OCI-LY7 (cell line): Measurements from ENCODE around the gene FBLN1. TPM values are rescaled to one million over a fixed set of nuclear protein-coding genes. Genes with fewer than 3 reads are reported as not detected.
"Not testable (repeated sequence)": the region's sequence is repeated elsewhere in the genome, so short reads cannot be mapped to it uniquely, and the experiment has no call there.

Source experiments
- BruUV-seq: library from RNA; stranded (reverse); fragments of 400-500 nt; replicated peaks from 2 replicates; lab custom pipeline; 2021; lab: Mats Ljungman, UMichigan
- CTCF ChIA-PET: fragments of 300-600 bp; sonication (Branson Sonifier 250); formaldehyde crosslinking; loops from one replicate; lab custom pipeline; 2022; ENCODE audit warnings: antibody characterized with exemption; ENCODE audit not compliant: unreplicated experiment; lab: Charles Lee
- POLR2A ChIA-PET: fragments of 300-600 bp; sonication (Branson Sonifier 250); formaldehyde crosslinking; loops from one replicate; lab custom pipeline; 2022; ENCODE audit warnings: antibody characterized with exemption; lab: Charles Lee
- DNase-seq: peaks from one replicate; pipeline ENCODE4 v3.0.0-alpha.2; 2015; ENCODE audit warnings: low spot score
- H2AFZ ChIP-seq: fragments of 200-600 bp; sonication (generic), shearing (Covaris generic); 2 replicates; pipeline ENCODE4 v1.6.1; 2014; ENCODE audit warnings: mild to moderate bottlenecking, antibody characterized with exemption, low read length, moderate library complexity
- H3K27ac ChIP-seq: fragments of 200-600 bp; sonication (generic); 2 replicates; pipeline ENCODE4 v1.5.1; 2014; ENCODE audit warnings: mixed run types, low read depth, mild to moderate bottlenecking, moderate library complexity, low read length, inconsistent platforms; ENCODE audit not compliant: poor library complexity, severe bottlenecking
- H3K36me3 ChIP-seq: fragments of 200-600 bp; sonication (generic); 2 replicates; pipeline ENCODE4 v1.6.1; 2014; ENCODE audit warnings: mild to moderate bottlenecking, antibody characterized with exemption, low read length, moderate library complexity, mixed read lengths; ENCODE audit not compliant: insufficient read depth
- H3K4me1 ChIP-seq: fragments of 200-600 bp; sonication (generic); 2 replicates; pipeline ENCODE4 v1.5.1; 2014; ENCODE audit warnings: mild to moderate bottlenecking, low read length; ENCODE audit not compliant: insufficient read depth, poor library complexity, severe bottlenecking
- H3K4me2 ChIP-seq: fragments of 200-600 bp; sonication (generic); 2 replicates; pipeline ENCODE4 v1.6.1; 2014; ENCODE audit warnings: mild to moderate bottlenecking, low read length
- H3K4me3 ChIP-seq: fragments of 200-600 bp; sonication (generic); 2 replicates; pipeline ENCODE4 v1.5.1; 2014; ENCODE audit warnings: mild to moderate bottlenecking, low read depth, low read length; ENCODE audit not compliant: poor library complexity, severe bottlenecking
- H3K79me2 ChIP-seq: fragments of 200-600 bp; sonication (generic); 2 replicates; pipeline ENCODE4 v1.6.1; 2016; ENCODE audit warnings: low read depth, mild to moderate bottlenecking, low read length, moderate library complexity, mixed read lengths; ENCODE audit not compliant: insufficient read depth
- H3K9me2 ChIP-seq: fragments of 200-600 bp; sonication (generic); 2 replicates; pipeline ENCODE4 v1.6.1; 2016; ENCODE audit warnings: mild to moderate bottlenecking, low read length, mixed read lengths; ENCODE audit not compliant: insufficient read depth
- H3K9me3 ChIP-seq: fragments of 200-600 bp; sonication (generic); 2 replicates; pipeline ENCODE4 v1.6.1; 2014; ENCODE audit warnings: mild to moderate bottlenecking, mixed run types, low read length, mixed read lengths
- H4K20me1 ChIP-seq: fragments of 200-600 bp; sonication (generic); 2 replicates; pipeline ENCODE4 v1.6.1; 2014; ENCODE audit warnings: mild to moderate bottlenecking, antibody characterized with exemption, low read length, moderate library complexity, mixed read lengths; ENCODE audit not compliant: insufficient read depth
- EZH2phosphoT487 ChIP-seq: fragments of 200-600 bp; sonication (generic); IDR thresholded peaks from 2 replicates; pipeline ENCODE4 v1.6.1; 2018; ENCODE audit warnings: low read depth, borderline replicate concordance, mild to moderate bottlenecking, mixed run types, antibody characterized with exemption, low read length, moderate library complexity, mixed read lengths
- intact Hi-C: fragments of 100-400 bp; cut with micrococcal nuclease; formaldehyde crosslinking; loops from one replicate; pipeline ENCODE4 v1.10.0; 2022; ENCODE audit not compliant: unreplicated experiment
- total RNA-seq, 2 experiments: library from RNA; depleted of rRNA in 1 of 2; stranded (reverse); fragments of >200 nt in 1 of 2; shearing (Covaris generic) in 1 of 2; gene quantifications; 2 replicates each; pipeline ENCODE4 v1.2.3, GENCODE V29; 2014 to 2022
- TF ChIP-seq, protein P1 (sequence below): fragments of 200-600 bp; sonication (generic); conservative IDR thresholded peaks from 2 replicates; pipeline ENCODE4 v1.5.1; 2014; ENCODE audit warnings: mild to moderate bottlenecking, antibody characterized with exemption, low read length, moderate library complexity, mixed read lengths

FBLN1 gene
- total RNA-seq, 2 experiments from 2014 or later: not detected

GRCh38 chr22:45533703-45534102, 31.0 kb downstream of the FBLN1 start:
- Histone ChIP-seq H3K27ac (no peak overlapping the region), H4K20me1 (no peaks in the 10 kb centered on the region), H3K9me3 (no peaks in the 10 kb centered on the region), H3K4me1 (no peaks in the 10 kb centered on the region), H3K4me2 (no peak overlapping the region), H3K4me3 (no peak overlapping the region), H3K36me3 (no peaks in the 10 kb centered on the region), H2AFZ (no peak overlapping the region), H3K79me2 (no peaks in the 10 kb centered on the region), H3K9me2 (no peaks in the 10 kb centered on the region)
- DNase-seq: no peak
- POLR2A ChIA-PET: no interaction called here
- intact Hi-C loops: no loop called here
- no TSS peak for BruUV-seq
- CTCF ChIA-PET: no interaction called here
- TF ChIP-seq EZH2phosphoT487: no peak
- TF ChIP-seq, protein P1, sequence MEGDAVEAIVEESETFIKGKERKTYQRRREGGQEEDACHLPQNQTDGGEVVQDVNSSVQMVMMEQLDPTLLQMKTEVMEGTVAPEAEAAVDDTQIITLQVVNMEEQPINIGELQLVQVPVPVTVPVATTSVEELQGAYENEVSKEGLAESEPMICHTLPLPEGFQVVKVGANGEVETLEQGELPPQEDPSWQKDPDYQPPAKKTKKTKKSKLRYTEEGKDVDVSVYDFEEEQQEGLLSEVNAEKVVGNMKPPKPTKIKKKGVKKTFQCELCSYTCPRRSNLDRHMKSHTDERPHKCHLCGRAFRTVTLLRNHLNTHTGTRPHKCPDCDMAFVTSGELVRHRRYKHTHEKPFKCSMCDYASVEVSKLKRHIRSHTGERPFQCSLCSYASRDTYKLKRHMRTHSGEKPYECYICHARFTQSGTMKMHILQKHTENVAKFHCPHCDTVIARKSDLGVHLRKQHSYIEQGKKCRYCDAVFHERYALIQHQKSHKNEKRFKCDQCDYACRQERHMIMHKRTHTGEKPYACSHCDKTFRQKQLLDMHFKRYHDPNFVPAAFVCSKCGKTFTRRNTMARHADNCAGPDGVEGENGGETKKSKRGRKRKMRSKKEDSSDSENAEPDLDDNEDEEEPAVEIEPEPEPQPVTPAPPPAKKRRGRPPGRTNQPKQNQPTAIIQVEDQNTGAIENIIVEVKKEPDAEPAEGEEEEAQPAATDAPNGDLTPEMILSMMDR: no peak

DNA sequence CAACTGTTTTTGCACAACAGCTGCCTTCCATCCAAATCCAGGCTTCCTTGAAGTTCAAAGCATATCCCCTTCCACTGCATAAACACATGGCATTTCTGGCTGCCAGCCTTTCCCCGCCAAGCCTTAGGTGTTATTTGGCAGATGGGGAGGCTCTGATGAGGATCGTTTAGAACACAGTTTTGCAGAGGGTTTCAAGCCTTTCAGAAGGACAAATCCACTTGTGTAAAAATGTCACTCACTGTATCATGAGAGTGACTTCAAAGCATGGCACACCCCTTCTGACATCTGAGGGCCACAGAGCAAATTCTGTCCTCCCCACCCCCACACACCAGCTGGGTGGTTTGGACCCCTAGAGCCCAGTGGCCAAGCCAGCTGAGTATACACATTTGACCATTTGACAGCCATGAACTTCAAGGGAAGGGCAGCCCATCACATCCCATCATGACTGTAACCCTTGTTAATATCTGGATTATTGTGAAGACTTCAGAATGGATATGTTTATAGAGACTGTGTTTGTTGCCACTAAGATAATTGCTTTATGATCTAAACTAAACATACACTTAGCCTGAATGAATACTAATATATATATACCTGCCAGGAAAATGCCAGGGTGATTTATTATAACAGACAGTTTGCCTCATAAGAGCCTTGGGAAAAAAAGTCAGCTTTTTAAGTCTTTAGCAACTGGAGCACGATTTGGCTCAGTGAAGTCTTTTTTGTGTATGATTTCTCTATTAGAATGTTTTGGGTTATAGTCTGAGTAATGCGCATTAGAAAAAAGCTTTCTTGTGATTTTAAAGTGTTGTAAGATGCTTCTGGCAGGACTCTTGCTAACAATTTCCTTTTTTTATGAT, 31.9 kb downstream of the FBLN1 start:
- Histone ChIP-seq H3K4me3 (no peak overlapping the region), H3K4me1 (no peaks in the 10 kb centered on the region), H2AFZ (no peak overlapping the region), H3K79me2 (no peaks in the 10 kb centered on the region), H3K27ac (no peak overlapping the region), H3K9me3 (no peaks in the 10 kb centered on the region), H3K4me2 (no peak overlapping the region), H3K9me2 (no peaks in the 10 kb centered on the region), H4K20me1 (no peaks in the 10 kb centered on the region), H3K36me3 (no peaks in the 10 kb centered on the region)
- no TSS peak for BruUV-seq
- CTCF ChIA-PET: no interaction called here
- POLR2A ChIA-PET: interaction anchor here (0.6 kb wide), 1 partner anchor 57 kb away, joined by 3 read pairs; no protein-coding TSS in a partner anchor
- intact Hi-C loops: no loop called here
- no peak for DNase-seq
- TF ChIP-seq, protein P1: no peak
- no peak for TF ChIP-seq EZH2phosphoT487

GRCh38 chr22:45535290-45535689, 32.6 kb downstream of the FBLN1 start:
- no peak overlapping the region for H3K27ac ChIP-seq
- no peak overlapping the region for H3K4me3 ChIP-seq
- no peak for DNase-seq
- no peaks in the 10 kb centered on the region for H4K20me1 ChIP-seq
- no peak for TF ChIP-seq EZH2phosphoT487
- TF ChIP-seq, protein P1: no peak
- H3K4me1 ChIP-seq: no peaks in the 10 kb centered on the region
- ChIA-PET POLR2A (no interaction called here), CTCF (interaction anchor here (0.5 kb wide), 1 partner anchor 8 kb away, joined by 3 read pairs; no protein-coding TSS in a partner anchor)
- H2AFZ ChIP-seq: no peak overlapping the region
- no peaks in the 10 kb centered on the region for H3K36me3 ChIP-seq
- H3K79me2 ChIP-seq: no peaks in the 10 kb centered on the region
- intact Hi-C loops: no loop called here
- no peaks in the 10 kb centered on the region for H3K9me2 ChIP-seq
- H3K4me2 ChIP-seq: no peak overlapping the region
- no peaks in the 10 kb centered on the region for H3K9me3 ChIP-seq
- BruUV-seq: no TSS peak

- H3K9me3 ChIP-seq, DNase-seq, H3K4me1 ChIP-seq, H3K36me3 ChIP-seq, H3K4me2 ChIP-seq, BruUV-seq, H3K27ac ChIP-seq, H3K4me3 ChIP-seq, intact Hi-C loops, H2AFZ ChIP-seq, H3K79me2 ChIP-seq, H4K20me1 ChIP-seq, H3K9me2 ChIP-seq: not testable (repeated sequence)
- POLR2A ChIA-PET: interaction anchor here (0.6 kb wide), 1 partner anchor 142 kb away, joined by 3 read pairs; no protein-coding TSS in a partner anchor
- CTCF ChIA-PET: interaction anchor here (0.5 kb wide), 1 partner anchor 9 kb away, joined by 3 read pairs; no protein-coding TSS in a partner anchor
Observed at GRCh38 chr22:45535835-45536234, 33.2 kb downstream of the FBLN1 start.
